Posterior vena cava (tissue), 2 donors: ENCODE data around the gene CSNK2B. TPM values are rescaled to one million over a fixed set of nuclear protein-coding genes. Genes with fewer than 3 reads are reported as not detected.

Experiments
- microRNA-seq, 2 donors: library from miRNA; unstranded; fragments of <30 nt; microRNA quantifications; one replicate each; pipeline ENCODE4 v1.2.0, GENCODE V29; 2020 to 2021; ENCODE audit warnings: borderline microRNAs expressed in 2 of 2
- total RNA-seq, 2 donors: library from RNA; stranded (reverse); fragmentation: NEBNext Ultra II Directional; extraction: Animal tissue kit (Norgen Biotek cat#: 25700); gene quantifications; one replicate each; pipeline ENCODE4 v1.2.1, GENCODE V29; 2021
- donor health status: DM: yes; HTN: yes; CAD: no.
- donor health status: DM: yes; HTN: yes; CAD: no.

CSNK2B gene
- total RNA-seq, 2 donors from 2014 or later, result 85.2 to 90.4 TPM

Small RNA genes lying within 50 kb of the gene (microRNA-seq; reads per million reads assigned to microRNA genes)
- 0.26 to 0.65 reads per million in 2 donors for gene MIR4646
- gene MIR6832, result 0 reads per million in 2 donors

Other genes with a start within 250 kb of the CSNK2B start
- gene MICB, start 167.9 kb upstream of the CSNK2B start, total RNA-seq, result 1 to 10 TPM; 2.9 to 4.1 TPM
- not detected for gene MCCD1, start 137.1 kb upstream of the CSNK2B start, total RNA-seq
- 100 to 1,000 TPM; 165 to 180 TPM for gene DDX39B, start 124.1 kb upstream of the CSNK2B start, total RNA-seq
- gene ATP6V1G2, start 119.5 kb upstream of the CSNK2B start, total RNA-seq, result 1 to 10 TPM in 1 of 2 donors, under 1 TPM in 1; 0.43 to 1.2 TPM
- 10 to 100 TPM; 12.0 to 13.2 TPM for gene NFKBIL1, start 118.5 kb upstream of the CSNK2B start, total RNA-seq
- not detected for gene LTA, start 93.8 kb upstream of the CSNK2B start, total RNA-seq
- gene TNF, start 90.5 kb upstream of the CSNK2B start, total RNA-seq, result under 1 TPM; 0.81 to 0.93 TPM
- gene LTB, start 83.7 kb upstream of the CSNK2B start, total RNA-seq, result 1 to 10 TPM in 1 of 2 donors, under 1 TPM in 1; 0.90 to 1.6 TPM
- gene LST1, start 79.8 kb upstream of the CSNK2B start, total RNA-seq, result 10 to 100 TPM in 1 of 2 donors, 1 to 10 TPM in 1; 9.2 to 24.8 TPM
- not detected for gene NCR3, start 73.1 kb upstream of the CSNK2B start, total RNA-seq
- gene AIF1, start 50.8 kb upstream of the CSNK2B start, total RNA-seq, result 10 to 100 TPM; 18.1 to 68.7 TPM
- gene PRRC2A, start 45.4 kb upstream of the CSNK2B start, total RNA-seq, result 100 to 1,000 TPM; 119 to 133 TPM
- gene BAG6, start 13.4 kb upstream of the CSNK2B start, total RNA-seq, result 100 to 1,000 TPM; 146 to 193 TPM
- 1 to 10 TPM in 1 of 2 donors, under 1 TPM in 1; 0.60 to 1.2 TPM for gene APOM, start 10.2 kb upstream of the CSNK2B start, total RNA-seq
- 10 to 100 TPM; 18.8 to 19.3 TPM for gene C6orf47, start 5.3 kb upstream of the CSNK2B start, total RNA-seq
- 10 to 100 TPM in 1 of 2 donors, 1 to 10 TPM in 1; 7.8 to 10.1 TPM for gene GPANK1, start 1.1 kb upstream of the CSNK2B start, total RNA-seq
- gene LY6G5B, start 3.9 kb downstream of the CSNK2B start, total RNA-seq, result 1 to 10 TPM; 9.5 to 9.8 TPM
- gene LY6G5C, start 15.0 kb downstream of the CSNK2B start, total RNA-seq, result 1 to 10 TPM; 1.7 to 1.9 TPM
- gene ABHD16A, start 37.2 kb downstream of the CSNK2B start, total RNA-seq, result 10 to 100 TPM; 38.3 to 39.4 TPM
- gene LY6G6F, start 40.8 kb downstream of the CSNK2B start, total RNA-seq, result not detected
- gene LY6G6D, start 49.3 kb downstream of the CSNK2B start, total RNA-seq, result not detected
- gene LY6G6C, start 55.7 kb downstream of the CSNK2B start, total RNA-seq, result not detected
- 1 to 10 TPM in 1 of 2 donors, under 1 TPM in 1; 0.52 to 1.1 TPM for gene MPIG6B, start 57.3 kb downstream of the CSNK2B start, total RNA-seq
- gene DDAH2, start 63.2 kb downstream of the CSNK2B start, total RNA-seq, result 10 to 100 TPM; 88.3 to 97.4 TPM
- 100 to 1,000 TPM; 272 to 402 TPM for gene CLIC1, start 70.5 kb downstream of the CSNK2B start, total RNA-seq
- gene MSH5, start 73.9 kb downstream of the CSNK2B start, total RNA-seq, result 1 to 10 TPM; 7.7 to 9.8 TPM
- gene SAPCD1, start 96.6 kb downstream of the CSNK2B start, total RNA-seq, result not detected
- gene VWA7, start 111.2 kb downstream of the CSNK2B start, total RNA-seq, result under 1 TPM; 0.37 to 0.48 TPM
- gene VARS1, start 129.7 kb downstream of the CSNK2B start, total RNA-seq, result 10 to 100 TPM; 49.0 to 60.8 TPM
- 10 to 100 TPM; 38.7 to 39.7 TPM for gene LSM2, start 140.9 kb downstream of the CSNK2B start, total RNA-seq
- gene HSPA1L, start 149.2 kb downstream of the CSNK2B start, total RNA-seq, result 1 to 10 TPM; 1.4 to 1.7 TPM
- 100 to 1,000 TPM; 157 to 187 TPM for gene HSPA1A, start 149.5 kb downstream of the CSNK2B start, total RNA-seq
- 100 to 1,000 TPM in 1 of 2 donors, 10 to 100 TPM in 1; 89.8 to 106 TPM for gene HSPA1B, start 161.7 kb downstream of the CSNK2B start, total RNA-seq
- gene NEU1, start 196.7 kb downstream of the CSNK2B start, total RNA-seq, result 10 to 100 TPM; 22.2 to 29.0 TPM
- gene SLC44A4, start 212.9 kb downstream of the CSNK2B start, total RNA-seq, result under 1 TPM; 0.33 to 0.65 TPM
- 10 to 100 TPM; 24.0 to 26.8 TPM for gene EHMT2, start 231.6 kb downstream of the CSNK2B start, total RNA-seq
- gene ZBTB12, start 236.0 kb downstream of the CSNK2B start, total RNA-seq, result 1 to 10 TPM; 3.6 to 4.2 TPM